ENCODE measurements around the gene FBXL7. TPM values are rescaled to one million over a fixed set of nuclear protein-coding genes. Genes with fewer than 3 reads are reported as not detected.
"Not testable (repeated sequence)": the region's sequence is repeated elsewhere in the genome, so short reads cannot be mapped to it uniquely, and the experiment has no call there.

The FBXL7 gene
- total RNA-seq, 1 experiment from 2014 or later, result 9.4 TPM

DNA sequence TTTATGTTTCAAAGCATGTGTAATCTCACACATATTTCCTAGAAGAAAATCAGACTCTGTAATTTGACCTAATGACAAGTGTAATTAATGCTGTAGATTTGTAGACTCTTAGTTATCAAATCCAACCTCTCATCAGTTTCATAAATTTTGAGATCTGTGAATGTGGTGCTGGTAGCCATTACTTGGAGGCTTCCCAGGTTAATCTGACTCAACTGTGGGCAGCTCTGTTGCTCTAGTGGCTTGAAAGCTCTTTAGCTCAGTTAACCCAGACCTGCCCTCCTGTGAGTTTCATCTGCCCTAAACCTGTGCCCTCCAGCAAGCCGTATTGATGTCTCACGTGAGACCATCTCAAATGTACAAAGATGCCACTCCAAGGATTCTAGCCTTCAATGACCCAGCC is 323.4 kb downstream of the FBXL7 start:
- in situ Hi-C loops (cut with HindIII; ENCODE audit: low pct_unique_long_range_greater_than_20kb, low sequenced_read_pairs), result no loop called here
- DNase-seq (ENCODE audit: low read depth, low spot score), result no peak

- in situ Hi-C loops (cut with HindIII; ENCODE audit: low pct_unique_long_range_greater_than_20kb, low sequenced_read_pairs), result loop anchor here (25.0 kb wide), 1 partner anchor 160 kb away; no protein-coding TSS in a partner anchor
- no peak for DNase-seq (ENCODE audit: low read depth, low spot score)
These were observed 327.8 kb downstream of the FBXL7 start for GRCh38 chr5:15827741-15828140.

GRCh38 chr5:15831408-15831807 is 331.4 kb downstream of the FBXL7 start:
- no peak for DNase-seq (ENCODE audit: low read depth, low spot score)
- in situ Hi-C loops (cut with HindIII; ENCODE audit: low pct_unique_long_range_greater_than_20kb, low sequenced_read_pairs), result loop anchor here (10.0 to 25.0 kb wide), 2 partner anchors 156 to 317 kb away; no protein-coding TSS in a partner anchor

DNA sequence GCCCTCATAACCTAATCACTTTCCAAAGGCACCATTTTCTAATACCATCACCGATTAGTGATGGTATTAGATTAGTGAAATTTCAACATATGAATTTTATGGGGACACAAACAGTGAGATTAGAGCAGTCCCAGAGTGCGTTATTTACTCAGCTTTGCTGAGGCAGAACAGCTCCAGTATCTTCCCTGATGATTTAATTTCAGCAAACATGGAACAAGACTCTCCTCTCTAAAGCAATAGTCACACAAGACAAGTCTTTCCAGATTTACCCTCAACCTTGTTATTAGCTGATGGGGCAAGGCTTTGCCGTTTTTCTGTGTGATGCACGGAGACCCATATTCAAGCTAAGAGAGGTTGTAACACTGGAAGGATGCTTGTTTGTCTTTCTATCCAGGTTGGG is 333.4 kb downstream of the FBXL7 start:
- in situ Hi-C loops (cut with HindIII; ENCODE audit: low pct_unique_long_range_greater_than_20kb, low sequenced_read_pairs), result loop anchor here (10.0 to 25.0 kb wide), 2 partner anchors 154 to 319 kb away; no protein-coding TSS in a partner anchor
- DNase-seq (ENCODE audit: low read depth, low spot score), result no peak

GRCh38 chr5:15834596-15835245 is 334.7 kb downstream of the FBXL7 start:
- in situ Hi-C loops (cut with HindIII; ENCODE audit: low pct_unique_long_range_greater_than_20kb, low sequenced_read_pairs), result loop anchor here (10.0 to 25.0 kb wide), 2 partner anchors 153 to 320 kb away; no protein-coding TSS in a partner anchor
- no peak for DNase-seq (ENCODE audit: low read depth, low spot score)

DNA sequence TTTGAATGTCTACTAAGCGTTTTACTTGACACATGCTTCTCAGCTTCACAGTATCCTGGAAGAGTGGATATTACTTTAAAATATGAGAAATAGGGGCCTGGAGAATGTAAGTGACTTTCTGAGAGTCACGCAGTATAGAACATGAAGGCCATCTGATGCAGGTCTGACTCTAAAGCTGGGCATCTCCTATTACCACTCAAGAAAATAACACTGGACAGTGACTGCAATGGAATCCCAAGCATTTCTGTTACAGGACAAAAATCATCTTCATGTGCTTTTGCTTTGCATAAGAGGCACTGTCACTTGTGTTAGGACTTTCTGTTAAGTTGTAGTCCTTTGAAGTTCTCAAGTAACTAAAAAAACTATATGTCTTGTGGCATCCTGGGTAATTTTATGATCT is 335.5 kb downstream of the FBXL7 start:
- in situ Hi-C loops (cut with HindIII; ENCODE audit: low pct_unique_long_range_greater_than_20kb, low sequenced_read_pairs), result loop anchor here (10.0 to 25.0 kb wide), 2 partner anchors 152 to 321 kb away; no protein-coding TSS in a partner anchor
- no peak for DNase-seq (ENCODE audit: low read depth, low spot score)

DNA sequence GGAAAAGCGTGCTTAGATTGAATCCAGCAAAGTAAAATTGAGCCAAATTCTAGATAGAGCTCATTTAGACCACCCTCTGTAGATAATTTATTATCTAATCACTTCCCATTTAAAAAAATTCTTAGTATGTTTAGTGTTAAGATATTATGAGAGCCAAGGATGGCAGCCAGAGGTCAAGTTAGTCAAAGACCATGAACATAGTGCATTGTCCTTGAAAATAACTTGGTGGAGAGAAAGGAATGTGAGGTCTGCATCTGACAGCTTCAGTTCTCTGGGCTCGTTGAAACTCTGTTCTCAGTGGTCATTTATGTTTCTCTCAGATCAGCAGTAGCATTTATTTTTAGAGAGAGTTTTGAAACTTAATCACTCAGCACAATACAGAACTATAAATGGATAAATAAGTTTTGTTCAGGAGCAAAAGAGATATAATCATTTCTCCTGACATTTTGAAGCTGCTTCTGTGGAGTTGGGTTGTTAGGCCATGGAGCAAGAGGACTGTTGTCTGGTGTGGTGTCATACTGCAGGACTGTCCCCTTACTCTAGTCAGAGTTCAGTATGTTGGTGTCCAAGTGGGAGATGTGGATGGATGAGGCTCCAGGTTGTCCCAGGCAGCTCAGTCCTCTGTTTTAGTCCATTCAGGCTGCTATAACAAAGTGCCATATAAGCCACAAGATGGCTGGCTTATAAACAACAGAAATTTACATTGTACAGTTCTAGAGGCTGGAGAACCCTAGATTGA is 337.7 kb downstream of the FBXL7 start:
- no peak for DNase-seq (ENCODE audit: low read depth, low spot score)
- in situ Hi-C loops (cut with HindIII; ENCODE audit: low pct_unique_long_range_greater_than_20kb, low sequenced_read_pairs), result loop anchor here (10.0 to 25.0 kb wide), 2 partner anchors 150 to 323 kb away; no protein-coding TSS in a partner anchor

GRCh38 chr5:15844253-15844652 is 344.3 kb downstream of the FBXL7 start:
- no peak for DNase-seq (ENCODE audit: low read depth, low spot score)
- in situ Hi-C loops (cut with HindIII; ENCODE audit: low pct_unique_long_range_greater_than_20kb, low sequenced_read_pairs), result loop anchor here (25.0 kb wide), 1 partner anchor 143 kb away; no protein-coding TSS in a partner anchor

DNA sequence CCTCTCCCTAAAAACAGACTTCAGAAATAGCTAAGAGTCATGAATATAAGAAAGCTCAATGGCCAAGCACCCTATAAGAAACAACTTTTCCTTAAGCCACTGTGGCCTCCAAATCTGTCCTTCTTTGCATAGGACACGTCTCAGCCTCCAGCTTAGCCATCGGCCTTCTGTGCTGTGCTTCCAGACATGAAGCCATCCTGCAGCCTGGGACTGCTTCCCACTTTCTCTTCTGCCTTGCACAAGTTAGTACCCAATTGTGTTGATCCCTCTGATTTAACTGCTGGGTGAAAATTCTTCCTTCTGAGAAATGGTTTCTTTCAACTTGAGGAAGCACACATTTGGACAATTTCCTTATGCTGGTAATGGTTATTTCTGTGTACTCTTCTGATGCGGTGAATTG is 344.9 kb downstream of the FBXL7 start:
- DNase-seq (ENCODE audit: low read depth, low spot score), result no peak
- in situ Hi-C loops (cut with HindIII; ENCODE audit: low pct_unique_long_range_greater_than_20kb, low sequenced_read_pairs), result loop anchor here (25.0 kb wide), 1 partner anchor 142 kb away; no protein-coding TSS in a partner anchor

- no peak for DNase-seq (ENCODE audit: low read depth, low spot score)
- in situ Hi-C loops (cut with HindIII; ENCODE audit: low pct_unique_long_range_greater_than_20kb, low sequenced_read_pairs), result no loop called here
These were observed 350.6 kb downstream of the FBXL7 start for GRCh38 chr5:15850536-15850935.

DNA sequence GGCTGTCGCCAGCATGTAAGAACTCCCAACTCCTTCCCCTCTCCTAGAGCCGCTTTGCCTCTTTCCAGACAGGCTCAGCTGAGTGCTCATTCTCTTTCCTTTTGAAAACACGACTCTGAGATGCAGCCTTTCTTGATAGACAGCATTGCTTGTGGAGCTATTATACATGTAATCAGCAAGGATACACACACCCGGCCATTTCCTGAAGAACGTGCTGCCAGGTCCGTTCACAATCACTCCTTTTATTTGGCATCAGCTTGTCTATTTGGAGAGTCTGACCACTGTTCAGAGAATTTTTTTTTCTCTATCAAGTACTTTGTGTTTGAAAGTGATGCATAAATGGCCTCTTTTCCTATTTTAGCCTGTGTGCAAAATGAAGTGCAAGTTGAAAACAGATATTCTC is 351.0 kb downstream of the FBXL7 start:
- in situ Hi-C loops (cut with HindIII; ENCODE audit: low pct_unique_long_range_greater_than_20kb, low sequenced_read_pairs), result no loop called here

DNA sequence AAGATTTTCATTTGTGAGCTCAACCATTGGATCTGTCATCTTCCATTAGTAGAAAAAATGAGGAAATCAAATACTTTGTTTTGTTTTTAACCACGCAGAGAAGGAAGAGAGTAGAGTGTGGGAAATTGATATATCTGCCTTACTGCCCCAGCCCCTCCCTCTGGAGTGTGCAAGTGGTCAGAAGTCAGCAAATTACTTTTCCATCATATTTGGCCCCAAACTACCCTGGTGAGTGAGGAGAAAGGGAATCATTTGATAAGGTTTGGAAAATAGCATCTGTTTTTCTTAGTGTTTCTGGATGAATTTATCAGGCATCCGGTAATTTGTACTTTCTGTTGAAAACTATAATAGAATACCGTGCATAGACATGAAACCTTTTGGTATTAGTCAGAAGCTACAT is 352.2 kb downstream of the FBXL7 start:
- no peak for DNase-seq (ENCODE audit: low read depth, low spot score)
- in situ Hi-C loops (cut with HindIII; ENCODE audit: low pct_unique_long_range_greater_than_20kb, low sequenced_read_pairs), result no loop called here

More for the DNA sequence above, 351.0 kb downstream of the FBXL7 start:
- peak; percentile 79 for DNase-seq (ENCODE audit: low read depth, low spot score)

DNA sequence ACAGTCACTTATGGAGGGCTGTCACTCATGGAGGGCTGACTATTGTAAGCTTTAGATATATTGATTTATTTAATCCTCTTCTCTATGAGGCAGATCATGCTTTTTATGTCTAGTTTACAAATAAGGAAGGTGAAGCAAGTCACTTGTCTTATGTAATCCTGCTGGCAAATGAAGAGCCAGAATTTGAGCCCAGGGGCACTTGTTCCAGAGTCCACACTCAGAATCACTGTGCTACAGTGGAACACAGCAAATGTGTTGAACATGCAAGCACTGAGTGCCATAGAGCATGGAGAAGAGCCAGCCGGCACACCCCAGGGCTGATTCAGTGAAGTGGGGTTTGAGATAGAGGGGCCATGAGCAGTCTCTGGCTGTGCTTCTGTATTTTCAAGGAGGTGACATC is 353.0 kb downstream of the FBXL7 start:
- in situ Hi-C loops (cut with HindIII; ENCODE audit: low pct_unique_long_range_greater_than_20kb, low sequenced_read_pairs), result no loop called here
- no peak for DNase-seq (ENCODE audit: low read depth, low spot score)

- DNase-seq (ENCODE audit: low read depth, low spot score), result no peak
These were observed 358.3 kb downstream of the FBXL7 start for GRCh38 chr5:15858326-15858725.

GRCh38 chr5:15864536-15865215 is 364.7 kb downstream of the FBXL7 start:
- in situ Hi-C loops (cut with HindIII; ENCODE audit: low pct_unique_long_range_greater_than_20kb, low sequenced_read_pairs), result no loop called here
- DNase-seq (ENCODE audit: low read depth, low spot score), result no peak

More at GRCh38 chr5:15858326-15858725, 358.3 kb downstream of the FBXL7 start:
- in situ Hi-C loops (cut with HindIII; ENCODE audit: low pct_unique_long_range_greater_than_20kb, low sequenced_read_pairs), result no loop called here

GRCh38 chr5:15872259-15872658 is 372.3 kb downstream of the FBXL7 start:
- DNase-seq (ENCODE audit: low read depth, low spot score); in situ Hi-C loops (cut with HindIII; ENCODE audit: low pct_unique_long_range_greater_than_20kb, low sequenced_read_pairs): not testable (repeated sequence)

DNA sequence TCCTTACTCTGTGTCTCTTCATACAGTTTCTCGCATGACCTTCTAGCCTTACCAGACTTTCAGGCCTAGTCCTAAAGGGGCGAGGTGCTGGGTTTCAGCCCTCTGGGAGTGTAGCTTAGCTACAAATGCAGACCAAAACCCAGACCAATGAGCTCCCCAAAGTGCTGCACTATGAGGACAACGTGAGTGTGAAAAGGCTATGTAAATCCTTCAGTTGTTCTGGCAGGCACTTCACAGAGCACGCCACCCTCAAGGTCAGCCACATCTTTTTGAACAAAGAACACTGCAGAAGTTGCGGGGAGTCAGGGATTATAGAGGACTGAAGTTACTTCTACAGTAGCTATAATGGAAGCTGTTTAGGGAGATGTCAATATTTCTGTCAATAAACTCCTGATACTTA is 377.9 kb downstream of the FBXL7 start:
- in situ Hi-C loops (cut with HindIII; ENCODE audit: low pct_unique_long_range_greater_than_20kb, low sequenced_read_pairs), result no loop called here
- no peak for DNase-seq (ENCODE audit: low read depth, low spot score)

- in situ Hi-C loops (cut with HindIII; ENCODE audit: low pct_unique_long_range_greater_than_20kb, low sequenced_read_pairs), result no loop called here
- no peak for DNase-seq (ENCODE audit: low read depth, low spot score)
These were observed 380.2 kb downstream of the FBXL7 start for GRCh38 chr5:15880201-15880600.
